Measurements from ENCODE around the gene WDR17.
A peak's percentile ranks its signal among the peaks of the same experiment; 100 is the strongest.

WDR17 gene

GRCh38 chr4:176065435-176066291, at the start of gene WDR17:
Gene WDR17, plus strand, starts transcription at chr4:176065841. Its CDS starts 45,740 bp downstream, at chr4:176111581.
- Histone ChIP-seq H3K9me3 (ENCODE audit: control insufficient read depth, insufficient read depth, low read length) (no peaks in the 10 kb centered on the region), H4K20me1 (ENCODE audit: control insufficient read depth, insufficient read depth, low read depth, low read length) (no peaks in the 10 kb centered on the region), H3K27ac (ENCODE audit: low read depth, low read length) (no peak within 1 kb of the TSS), H3K36me3 (ENCODE audit: control insufficient read depth, low read length) (no peaks in the 10 kb centered on the region), H3K79me2 (ENCODE audit: control insufficient read depth, low read length) (no peaks in the 10 kb centered on the region), H3F3A (ENCODE audit: control insufficient read depth, insufficient read depth) (peaks cover 4% of the 10 kb centered on the region; the same call in 1 of the 2 replicates), H3K27me3 (ENCODE audit: control insufficient read depth, low read length) (no peaks in the 10 kb centered on the region), H3K9me2 (replicated peaks; ENCODE audit: control insufficient read depth, low read length) (no peaks in the 10 kb centered on the region), H3K4me2 (ENCODE audit: low read length) (peak within 1 kb of the TSS; percentile 81), H3K4me3 (ENCODE audit: low read length) (peak within 1 kb of the TSS; percentile 84), H3K4me1 (ENCODE audit: control insufficient read depth, low read length) (peaks cover 17% of the 10 kb centered on the region)
- TF ChIP-seq EZH2phosphoT487 (IDR thresholded peaks at IDR 0.05; ENCODE audit: borderline replicate concordance, low read length) = no peak
- TF ChIP-seq CTCF (IDR thresholded peaks at IDR 0.05; ENCODE audit: low read depth, low read length, poor library complexity, severe bottlenecking) = no peak

GRCh38 chr4:176016601-176017000, 49.0 kb upstream of the WDR17 start:
- H3K9me3 ChIP-seq (ENCODE audit: control insufficient read depth, insufficient read depth, low read length) = no peaks in the 10 kb centered on the region
- no peaks in the 10 kb centered on the region for H4K20me1 ChIP-seq (ENCODE audit: control insufficient read depth, insufficient read depth, low read depth, low read length)
- H3K4me1 ChIP-seq (ENCODE audit: control insufficient read depth, low read length) = peaks cover 44% of the 10 kb centered on the region
- TF ChIP-seq EZH2phosphoT487 (IDR thresholded peaks at IDR 0.05; ENCODE audit: borderline replicate concordance, low read length) (no peak), CTCF (IDR thresholded peaks at IDR 0.05; ENCODE audit: low read depth, low read length, poor library complexity, severe bottlenecking) (no peak)
- no peaks in the 10 kb centered on the region for H3K9me2 ChIP-seq (replicated peaks; ENCODE audit: control insufficient read depth, low read length)
- H3K36me3 ChIP-seq (ENCODE audit: control insufficient read depth, low read length) = no peaks in the 10 kb centered on the region
- no peaks in the 10 kb centered on the region for H3K79me2 ChIP-seq (ENCODE audit: control insufficient read depth, low read length)
- no peak overlapping the region for H3K27ac ChIP-seq (ENCODE audit: low read depth, low read length)
- peaks cover 10% of the 10 kb centered on the region; the same call in 1 of the 2 replicates for H3F3A ChIP-seq (ENCODE audit: control insufficient read depth, insufficient read depth)
- H3K4me2 ChIP-seq (ENCODE audit: low read length) = no peak overlapping the region
- no peak overlapping the region for H3K4me3 ChIP-seq (ENCODE audit: low read length)
- H3K27me3 ChIP-seq (ENCODE audit: control insufficient read depth, low read length) = no peaks in the 10 kb centered on the region

- no peak for TF ChIP-seq CTCF (IDR thresholded peaks at IDR 0.05; ENCODE audit: low read depth, low read length, poor library complexity, severe bottlenecking)
- TF ChIP-seq EZH2phosphoT487 (IDR thresholded peaks at IDR 0.05; ENCODE audit: borderline replicate concordance, low read length) = no peak
- no peak overlapping the region for H3K27ac ChIP-seq (ENCODE audit: low read depth, low read length)
- H3K9me3 ChIP-seq (ENCODE audit: control insufficient read depth, insufficient read depth, low read length) = no peaks in the 10 kb centered on the region
- H3K27me3 ChIP-seq (ENCODE audit: control insufficient read depth, low read length) = no peaks in the 10 kb centered on the region
- H3K4me3 ChIP-seq (ENCODE audit: low read length) = no peak overlapping the region
- 0 out of 2 replicates have a peak overlapping the region, but pooled peaks have one; percentile 15 for H3K4me2 ChIP-seq (ENCODE audit: low read length)
- no peaks in the 10 kb centered on the region for H4K20me1 ChIP-seq (ENCODE audit: control insufficient read depth, insufficient read depth, low read depth, low read length)
- no peaks in the 10 kb centered on the region for H3K9me2 ChIP-seq (replicated peaks; ENCODE audit: control insufficient read depth, low read length)
- no peaks in the 10 kb centered on the region for H3K79me2 ChIP-seq (ENCODE audit: control insufficient read depth, low read length)
- no peaks in the 10 kb centered on the region for H3F3A ChIP-seq (ENCODE audit: control insufficient read depth, insufficient read depth)
- H3K4me1 ChIP-seq (ENCODE audit: control insufficient read depth, low read length) = peaks cover 7% of the 10 kb centered on the region
- no peaks in the 10 kb centered on the region for H3K36me3 ChIP-seq (ENCODE audit: control insufficient read depth, low read length)
Observed at GRCh38 chr4:176020481-176021085, 45.1 kb upstream of the WDR17 start.

Measured in DOHH2 (cell line).